H9 (cell line): ENCODE results near the gene PSKH1. TPM values are rescaled to one million over a fixed set of nuclear protein-coding genes. Genes with fewer than 3 reads are reported as not detected.

Experiments
- DNase-seq: peaks from one replicate; pipeline ENCODE4 v3.0.0-alpha.2; 2017
- H2AFZ ChIP-seq: one replicate; pipeline ENCODE4 v1.6.1; 2013; ENCODE audit warnings: mild to moderate bottlenecking, low read length, control low read depth, moderate library complexity
- H2AK5ac ChIP-seq: 2 replicates; pipeline ENCODE4 v1.6.1; 2013; ENCODE audit warnings: low read length, control low read depth, mixed read lengths; ENCODE audit not compliant: insufficient read length
- H2BK120ac ChIP-seq: one replicate; pipeline ENCODE4 v1.6.1; 2013; ENCODE audit warnings: low read depth, mild to moderate bottlenecking, low read length, control low read depth, inconsistent platforms; ENCODE audit not compliant: poor library complexity, severe bottlenecking
- H2BK12ac ChIP-seq: 2 replicates; pipeline ENCODE4 v1.6.1; 2013; ENCODE audit warnings: low read length, control low read depth, mixed read lengths, low read depth; ENCODE audit not compliant: insufficient read length
- H2BK15ac ChIP-seq: 2 replicates; pipeline ENCODE4 v1.6.1; 2013; ENCODE audit warnings: low read depth, low read length, control low read depth
- H2BK20ac ChIP-seq: one replicate; pipeline ENCODE4 v1.6.1; 2013; ENCODE audit warnings: low read depth, mild to moderate bottlenecking, low read length, control low read depth, inconsistent platforms; ENCODE audit not compliant: poor library complexity, severe bottlenecking
- H2BK5ac ChIP-seq: 2 replicates; pipeline ENCODE4 v1.6.1; 2013; ENCODE audit warnings: low read length, control low read depth, mixed read lengths; ENCODE audit not compliant: insufficient read length
- H3K14ac ChIP-seq: 2 replicates; pipeline ENCODE4 v1.6.1; 2013; ENCODE audit warnings: low read length, control low read depth; ENCODE audit not compliant: insufficient read depth
- H3K18ac ChIP-seq: 2 replicates; pipeline ENCODE4 v1.6.1; 2013; ENCODE audit warnings: low read depth, mild to moderate bottlenecking, mixed read lengths, low read length, control low read depth; ENCODE audit not compliant: insufficient read length
- H3K23ac ChIP-seq: 2 replicates; pipeline ENCODE4 v1.6.1; 2013; ENCODE audit warnings: low read length, control low read depth, mixed read lengths, low read depth; ENCODE audit not compliant: insufficient read length
- H3K23me2 ChIP-seq: 2 replicates; pipeline ENCODE4 v1.6.1; 2013; ENCODE audit warnings: low read depth, mild to moderate bottlenecking, mixed read lengths, low read length, control low read depth; ENCODE audit not compliant: insufficient read length, poor library complexity, severe bottlenecking
- H3K27ac ChIP-seq: 2 replicates; pipeline ENCODE4 v1.5.1; 2013; ENCODE audit warnings: low read length, control low read depth, mixed read lengths, low read depth; ENCODE audit not compliant: insufficient read length
- H3K27me3 ChIP-seq: 2 replicates; pipeline ENCODE4 v1.6.1; 2013; ENCODE audit warnings: low read length, control low read depth, inconsistent platforms; ENCODE audit not compliant: insufficient read depth
- H3K4ac ChIP-seq: 2 replicates; pipeline ENCODE4 v1.6.1; 2013; ENCODE audit warnings: low read depth, mild to moderate bottlenecking, control low read depth, inconsistent platforms, low read length, moderate library complexity
- H3K4me1 ChIP-seq: 2 replicates; pipeline ENCODE4 v1.6.1; 2013; ENCODE audit warnings: low read length, control low read depth, inconsistent platforms; ENCODE audit not compliant: insufficient read depth
- H3K4me2 ChIP-seq: 2 replicates; pipeline ENCODE4 v1.6.1; 2013; ENCODE audit warnings: low read length, control low read depth, mixed read lengths; ENCODE audit not compliant: insufficient read length, insufficient read depth
- H3K56ac ChIP-seq: 2 replicates; pipeline ENCODE4 v1.6.1; 2013; ENCODE audit warnings: low read depth, mild to moderate bottlenecking, mixed read lengths, low read length, control low read depth; ENCODE audit not compliant: insufficient read length
- H3K79me1 ChIP-seq: 2 replicates; pipeline ENCODE4 v1.6.1; 2013; ENCODE audit warnings: low read depth, mild to moderate bottlenecking, moderate library complexity, low read length, control low read depth, inconsistent platforms; ENCODE audit not compliant: insufficient read depth, poor library complexity, severe bottlenecking
- H3K79me2 ChIP-seq: 2 replicates; pipeline ENCODE4 v1.6.1; 2013; ENCODE audit warnings: low read length, control low read depth, inconsistent platforms; ENCODE audit not compliant: insufficient read depth
- H3K9ac ChIP-seq: 2 replicates; pipeline ENCODE4 v1.6.1; 2013; ENCODE audit warnings: low read length, control low read depth, mixed read lengths; ENCODE audit not compliant: insufficient read length; ENCODE audit errors: extremely low read depth
- H3K9me3 ChIP-seq: one replicate; pipeline ENCODE4 v1.6.1; 2013; ENCODE audit warnings: low read depth, low read length, inconsistent platforms; ENCODE audit not compliant: control insufficient read depth
- H3T11ph ChIP-seq: one replicate; pipeline ENCODE4 v1.6.1; 2013; ENCODE audit warnings: mild to moderate bottlenecking, low read length, control low read depth, inconsistent platforms
- H4K20me1 ChIP-seq: one replicate; pipeline ENCODE4 v1.6.1; 2013; ENCODE audit not compliant: control insufficient read depth, insufficient read length, insufficient read depth
- H4K5ac ChIP-seq: 2 replicates; pipeline ENCODE4 v1.6.1; 2013; ENCODE audit warnings: low read depth, mild to moderate bottlenecking, mixed read lengths, low read length, control low read depth; ENCODE audit not compliant: insufficient read length
- H4K8ac ChIP-seq: replicated peaks from 2 replicates; pipeline ENCODE4 v1.6.1; 2013; ENCODE audit warnings: low read length, control low read depth, mixed read lengths, low read depth; ENCODE audit not compliant: insufficient read length
- H4K91ac ChIP-seq: 2 replicates; pipeline ENCODE4 v1.6.1; 2013; ENCODE audit warnings: low read depth, mild to moderate bottlenecking, moderate library complexity, mixed read lengths, low read length, control low read depth; ENCODE audit not compliant: insufficient read length
- H3K27ac Mint-ChIP-seq, 3 experiments: 2 replicates in 2 of 3; 3 replicates in 1 of 3; pipeline ENCODE4 v1.8.0; 2020 to 2021; ENCODE audit warnings: mixed read lengths in 3 of 3, mild to moderate bottlenecking in 1 of 3, moderate library complexity in 1 of 3
- H3K27me3 Mint-ChIP-seq: 2 replicates; pipeline ENCODE4 v1.8.0; 2021; ENCODE audit warnings: low read depth, mild to moderate bottlenecking, moderate library complexity, mixed read lengths
- H3K36me3 Mint-ChIP-seq, 3 experiments: 2 replicates in 2 of 3; 3 replicates in 1 of 3; pipeline ENCODE4 v1.8.0; 2020 to 2021; ENCODE audit warnings: low read depth in 3 of 3, mixed read lengths in 3 of 3; ENCODE audit not compliant: insufficient read depth in 1 of 3
- H3K4me1 Mint-ChIP-seq, 2 experiments: 2 replicates each; pipeline ENCODE4 v1.8.0; 2020; ENCODE audit warnings: mixed read lengths in 2 of 2
- H3K4me3 Mint-ChIP-seq, 2 experiments: 2 replicates in 1 of 2; 3 replicates in 1 of 2; pipeline ENCODE4 v1.8.0; 2020 to 2021; ENCODE audit warnings: mild to moderate bottlenecking in 2 of 2, mixed read lengths in 2 of 2, moderate library complexity in 1 of 2
- H3K9me3 Mint-ChIP-seq, 2 experiments: 2 replicates in 1 of 2; 3 replicates in 1 of 2; pipeline ENCODE4 v1.8.0; 2020; ENCODE audit warnings: mild to moderate bottlenecking in 2 of 2, mixed read lengths in 2 of 2, moderate library complexity in 1 of 2
- CTCF ChIP-seq: fragments of 200-600 bp; sonication (generic); conservative IDR thresholded peaks from 3 replicates; pipeline ENCODE4 v1.8.0; 2021; ENCODE audit warnings: antibody characterized with exemption, mild to moderate bottlenecking
- WGBS: extraction: QIAGEN DNeasy Blood & Tissue Kit; methylation state at CpG from one replicate; pipeline ENCODE4 v1.1.7; 2013; ENCODE audit warnings: missing lambda C conversion rate, low lambda C conversion rate, mixed read lengths; ENCODE audit not compliant: insufficient read length; ENCODE audit errors: extremely low coverage; 5-methylcytosine and 5-hydroxymethylcytosine counted together
- total RNA-seq: library from RNA; stranded (reverse); gene quantifications from 2 replicates; pipeline ENCODE4 v1.2.1, GENCODE V29; 2021

PSKH1 gene
- total RNA-seq, 1 experiment from 2014 or later = 29.1 TPM

- no peak overlapping the region for H3K14ac ChIP-seq
- no peak overlapping the region for H3K27ac ChIP-seq
- no peaks in the 10 kb centered on the region for H3K79me2 ChIP-seq
- H2BK15ac ChIP-seq = no peak overlapping the region
- no peak overlapping the region for H3K4me2 ChIP-seq
- H4K20me1 ChIP-seq = no peaks in the 10 kb centered on the region
- DNase-seq = no peak
- H2AK5ac ChIP-seq = no peak overlapping the region
- Mint-ChIP-seq H3K27ac (no peak overlapping the region), H3K4me3 (no peak overlapping the region), H3K9me3 (no peaks in the 10 kb centered on the region), H3K36me3 (peaks cover 29 to 71% (median 71%) of the 10 kb centered on the region in 3 experiments), H3K4me1 (peaks cover 13 to 21% of the 10 kb centered on the region in 2 experiments), H3K27me3 (no peaks in the 10 kb centered on the region; the same call in none of the 2 replicates)
- no peak overlapping the region for H3K18ac ChIP-seq
- H3K4ac ChIP-seq = no peak overlapping the region
- no peak overlapping the region for H4K91ac ChIP-seq
- H3K4me1 ChIP-seq = no peaks in the 10 kb centered on the region
- H3K9me3 ChIP-seq = no peaks in the 10 kb centered on the region
- no peak overlapping the region for H3K56ac ChIP-seq
- H2BK5ac ChIP-seq = no peak overlapping the region
- H3K9ac ChIP-seq = no peak overlapping the region
- H2BK20ac ChIP-seq = no peak overlapping the region
- no peaks in the 10 kb centered on the region for H3K23me2 ChIP-seq
- TF ChIP-seq CTCF = no peak
- H2AFZ ChIP-seq = no peak overlapping the region
- H2BK12ac ChIP-seq = no peak overlapping the region
- no peak overlapping the region for H3K23ac ChIP-seq
- H3K27me3 ChIP-seq = no peaks in the 10 kb centered on the region
- H4K5ac ChIP-seq = no peak overlapping the region
- WGBS = no CpG with 5 or more reads among the region's 21 CpGs
- H4K8ac ChIP-seq = no peak overlapping the region
- no peak overlapping the region for H3T11ph ChIP-seq
- no peaks in the 10 kb centered on the region for H3K79me1 ChIP-seq
- no peak overlapping the region for H2BK120ac ChIP-seq
Observed at GRCh38 chr16:67881621-67882161, 11.4 kb upstream of the PSKH1 start.
